Peyer's patch (tissue), 4 donors: ENCODE results near the gene COL16A1.

Experiments used
- POLR2A ChIP-seq, 2 donors: fragments of 450-650 bp; IDR thresholded peaks; one replicate each; pipeline ENCODE4 v1.5.1; 2017; ENCODE audit warnings: antibody characterized with exemption in 2 of 2, mild to moderate bottlenecking in 2 of 2, moderate library complexity in 2 of 2
- TF ChIP-seq, protein P1 (sequence below), 6 experiments: fragments of 450-650 bp in 4 of 6; fragments of 200-600 bp in 2 of 6; sonication (generic) in 1 of 6; IDR thresholded peaks; one replicate each; pipeline ENCODE4 v1.5.1; 2017 to 2019; ENCODE audit warnings: antibody characterized with exemption in 6 of 6, mild to moderate bottlenecking in 3 of 6, moderate library complexity in 1 of 6

DNA sequence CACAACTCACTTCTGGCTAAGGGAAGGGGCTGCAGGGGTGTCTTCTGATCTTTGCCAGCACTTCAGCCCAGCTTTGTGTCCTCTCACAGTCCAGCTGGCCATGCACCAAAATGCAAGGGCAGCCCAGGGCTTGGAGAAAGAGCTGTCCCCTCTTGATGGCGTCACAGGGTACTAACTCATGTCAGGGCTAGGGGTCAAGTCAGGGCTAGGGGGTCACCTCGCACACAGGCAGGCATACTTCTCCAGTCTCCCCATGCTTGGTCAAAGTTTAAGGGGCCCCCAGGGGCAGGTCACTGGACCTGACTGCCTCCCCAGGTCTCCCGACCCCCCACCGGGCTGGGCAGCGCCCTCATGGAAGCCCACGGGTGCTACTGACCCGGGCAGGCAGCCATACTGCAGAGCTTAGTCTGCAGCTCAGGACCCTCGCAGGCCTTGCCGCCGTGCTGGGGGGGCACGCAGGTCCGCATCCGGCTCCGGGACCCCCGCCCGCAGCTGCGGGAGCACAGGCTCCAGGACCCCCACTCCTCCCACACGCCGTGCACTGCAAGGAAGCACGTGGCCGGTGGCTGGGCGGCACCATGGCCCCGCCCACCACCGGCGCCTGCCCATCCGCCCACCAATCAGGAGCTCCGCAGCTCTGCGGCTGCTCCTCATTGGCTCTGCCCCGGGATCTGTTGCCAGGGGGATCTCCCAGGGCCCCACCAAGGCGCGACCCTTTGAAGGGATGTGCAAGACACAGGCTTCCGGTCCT is 38.8 kb upstream of the COL16A1 start:
- TF ChIP-seq, protein P1, sequence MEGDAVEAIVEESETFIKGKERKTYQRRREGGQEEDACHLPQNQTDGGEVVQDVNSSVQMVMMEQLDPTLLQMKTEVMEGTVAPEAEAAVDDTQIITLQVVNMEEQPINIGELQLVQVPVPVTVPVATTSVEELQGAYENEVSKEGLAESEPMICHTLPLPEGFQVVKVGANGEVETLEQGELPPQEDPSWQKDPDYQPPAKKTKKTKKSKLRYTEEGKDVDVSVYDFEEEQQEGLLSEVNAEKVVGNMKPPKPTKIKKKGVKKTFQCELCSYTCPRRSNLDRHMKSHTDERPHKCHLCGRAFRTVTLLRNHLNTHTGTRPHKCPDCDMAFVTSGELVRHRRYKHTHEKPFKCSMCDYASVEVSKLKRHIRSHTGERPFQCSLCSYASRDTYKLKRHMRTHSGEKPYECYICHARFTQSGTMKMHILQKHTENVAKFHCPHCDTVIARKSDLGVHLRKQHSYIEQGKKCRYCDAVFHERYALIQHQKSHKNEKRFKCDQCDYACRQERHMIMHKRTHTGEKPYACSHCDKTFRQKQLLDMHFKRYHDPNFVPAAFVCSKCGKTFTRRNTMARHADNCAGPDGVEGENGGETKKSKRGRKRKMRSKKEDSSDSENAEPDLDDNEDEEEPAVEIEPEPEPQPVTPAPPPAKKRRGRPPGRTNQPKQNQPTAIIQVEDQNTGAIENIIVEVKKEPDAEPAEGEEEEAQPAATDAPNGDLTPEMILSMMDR (IDR thresholded peaks at IDR 0.05): no peak
- TF ChIP-seq POLR2A (IDR thresholded peaks at IDR 0.05): no peak
